ENCODE data around the gene NSUN5. TPM values are rescaled to one million over a fixed set of nuclear protein-coding genes. Genes with fewer than 3 reads are reported as not detected.

Gene NSUN5
- total RNA-seq, 4 donors from 2014 or later = 22.4 to 36.6 (median 26.8) TPM

DNA sequence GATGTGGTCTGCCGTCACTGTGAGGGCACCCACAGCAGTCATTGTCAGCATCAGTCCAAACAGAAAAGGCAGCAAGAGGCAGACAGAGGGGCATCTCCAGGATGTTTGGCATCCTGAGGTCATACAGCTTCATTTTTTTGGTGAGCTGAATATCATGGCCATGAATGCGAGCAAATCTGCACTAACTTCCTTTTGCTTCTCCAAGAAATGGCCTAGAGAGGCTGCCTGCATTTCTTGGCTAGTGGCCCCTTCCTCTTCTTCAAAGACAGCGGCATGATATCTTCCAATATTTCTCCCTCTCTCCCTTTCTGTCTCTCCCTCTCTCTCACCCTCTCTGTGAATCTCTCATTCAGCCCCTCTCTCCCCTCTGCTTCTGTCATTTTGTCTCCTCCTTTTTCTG is 44.2 kb upstream of the NSUN5 start:
- WGBS, 2 donors = 84 to 93% methylated on average over 3 of the region's 3 CpGs
- Histone ChIP-seq H3K36me3 (no peaks in the 10 kb centered on the region), H3K27ac (no peak overlapping the region)

DNA sequence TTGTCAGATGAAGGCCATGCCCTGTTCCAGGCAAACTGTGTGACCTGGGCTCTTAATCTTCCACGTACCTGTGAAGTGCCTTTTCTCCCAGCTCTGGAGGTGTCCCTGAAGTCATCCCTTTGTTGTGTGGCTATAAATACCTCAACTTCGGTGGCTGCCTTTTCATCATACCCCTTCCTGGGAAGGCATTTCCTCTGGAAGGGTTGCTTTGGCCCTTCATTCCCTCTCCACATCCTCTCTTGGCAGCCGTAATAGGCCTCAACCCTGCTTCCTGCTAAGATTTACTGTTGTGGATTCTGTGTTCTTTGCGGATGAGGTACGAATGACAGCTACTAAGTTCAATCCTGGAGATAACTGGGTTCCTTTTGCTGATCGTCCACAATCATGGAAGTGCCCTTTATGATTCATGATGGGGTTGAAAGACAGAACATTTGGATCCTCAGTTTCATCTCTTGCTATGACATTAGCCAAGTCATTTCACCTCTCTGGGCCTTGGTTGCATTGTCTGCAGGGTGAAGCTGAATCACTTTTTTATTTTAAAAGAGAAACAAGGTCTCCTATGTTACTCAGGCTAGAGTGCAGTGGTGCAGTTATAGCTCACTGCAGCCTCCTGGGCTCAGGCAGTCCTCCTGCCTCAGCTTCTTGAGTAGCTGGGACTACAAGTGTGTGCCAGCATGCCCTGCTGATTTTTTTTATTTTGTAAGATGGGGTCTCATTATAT is 43.0 kb upstream of the NSUN5 start:
- TF ChIP-seq, protein P1, sequence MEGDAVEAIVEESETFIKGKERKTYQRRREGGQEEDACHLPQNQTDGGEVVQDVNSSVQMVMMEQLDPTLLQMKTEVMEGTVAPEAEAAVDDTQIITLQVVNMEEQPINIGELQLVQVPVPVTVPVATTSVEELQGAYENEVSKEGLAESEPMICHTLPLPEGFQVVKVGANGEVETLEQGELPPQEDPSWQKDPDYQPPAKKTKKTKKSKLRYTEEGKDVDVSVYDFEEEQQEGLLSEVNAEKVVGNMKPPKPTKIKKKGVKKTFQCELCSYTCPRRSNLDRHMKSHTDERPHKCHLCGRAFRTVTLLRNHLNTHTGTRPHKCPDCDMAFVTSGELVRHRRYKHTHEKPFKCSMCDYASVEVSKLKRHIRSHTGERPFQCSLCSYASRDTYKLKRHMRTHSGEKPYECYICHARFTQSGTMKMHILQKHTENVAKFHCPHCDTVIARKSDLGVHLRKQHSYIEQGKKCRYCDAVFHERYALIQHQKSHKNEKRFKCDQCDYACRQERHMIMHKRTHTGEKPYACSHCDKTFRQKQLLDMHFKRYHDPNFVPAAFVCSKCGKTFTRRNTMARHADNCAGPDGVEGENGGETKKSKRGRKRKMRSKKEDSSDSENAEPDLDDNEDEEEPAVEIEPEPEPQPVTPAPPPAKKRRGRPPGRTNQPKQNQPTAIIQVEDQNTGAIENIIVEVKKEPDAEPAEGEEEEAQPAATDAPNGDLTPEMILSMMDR (IDR thresholded peaks at IDR 0.05) = no peak
- no peaks in the 10 kb centered on the region for H3K27me3 ChIP-seq
- no peak overlapping the region for H3K27ac ChIP-seq
- 57 to 59% methylated on average over 6 of the region's 6 CpGs for WGBS, 2 donors
- no peak for DNase-seq (ENCODE audit: low spot score in 2 of 2)
- no peak overlapping the region for H3K4me3 ChIP-seq
- H3K9me3 ChIP-seq = peaks cover 0 to 9% (median 0%) of the 10 kb centered on the region in 4 donors
- H3K36me3 ChIP-seq = no peaks in the 10 kb centered on the region
- H3K4me1 ChIP-seq = no peaks in the 10 kb centered on the region

More for the DNA sequence above, 44.2 kb upstream of the NSUN5 start:
- no peak for DNase-seq (ENCODE audit: low spot score in 2 of 2)
- H3K4me3 ChIP-seq = no peak overlapping the region
- peaks cover 0 to 9% (median 0%) of the 10 kb centered on the region in 4 donors for H3K9me3 ChIP-seq
- TF ChIP-seq EP300 (IDR thresholded peaks at IDR 0.05) (no peak), POLR2A (IDR thresholded peaks at IDR 0.05) (no peak)
- TF ChIP-seq, protein P1 (IDR thresholded peaks at IDR 0.05) = no peak
- peaks cover 0 to 4% (median 0%) of the 10 kb centered on the region in 4 donors for H3K4me1 ChIP-seq
- no peaks in the 10 kb centered on the region for H3K27me3 ChIP-seq

DNA sequence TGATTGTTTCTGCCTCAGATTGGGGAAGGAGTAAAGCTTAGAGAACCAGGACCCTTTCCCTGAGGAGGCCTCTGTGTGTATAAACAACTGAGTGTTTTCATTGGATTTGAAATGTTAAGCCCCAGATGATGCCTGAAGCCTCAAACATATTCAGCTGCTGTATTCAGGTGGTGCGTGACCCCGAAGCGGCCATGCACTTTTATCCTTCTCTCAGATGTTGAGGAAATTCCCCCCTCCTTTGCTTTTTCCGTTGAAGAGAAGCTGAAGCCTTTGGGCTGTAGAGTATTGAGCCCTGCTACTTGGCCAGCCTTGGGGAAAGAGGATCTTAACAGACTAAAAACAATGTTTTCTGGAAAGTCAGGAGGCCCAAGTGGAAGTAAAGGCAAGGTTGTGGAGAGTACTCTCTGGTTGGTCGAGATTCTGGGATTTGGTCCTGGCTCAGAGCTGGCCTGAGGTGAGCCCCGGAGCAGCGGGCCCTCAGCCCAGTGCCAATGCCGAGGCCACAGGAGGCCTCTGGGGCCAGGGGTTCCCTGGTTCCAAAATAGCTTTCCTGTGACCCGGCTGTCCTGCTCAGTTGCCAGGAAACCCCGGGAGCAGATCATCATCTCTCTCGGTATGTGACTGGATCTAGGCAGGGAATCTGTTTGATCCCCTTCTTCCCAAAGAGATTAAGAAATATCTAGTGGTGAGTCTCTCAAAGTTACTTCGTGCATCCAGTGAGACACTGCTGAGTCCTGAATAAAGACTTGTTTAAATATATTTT is 41.9 kb upstream of the NSUN5 start:
- H3K36me3 ChIP-seq = no peaks in the 10 kb centered on the region
- DNase-seq (ENCODE audit: low spot score in 2 of 2) = no peak
- TF ChIP-seq, protein P1 (IDR thresholded peaks at IDR 0.05) = no peak
- TF ChIP-seq EP300 (IDR thresholded peaks at IDR 0.05) (no peak), POLR2A (IDR thresholded peaks at IDR 0.05) (no peak)
- H3K9me3 ChIP-seq = peaks cover 0 to 9% (median 0%) of the 10 kb centered on the region in 4 donors
- no peaks in the 10 kb centered on the region for H3K27me3 ChIP-seq
- no peak overlapping the region for H3K4me3 ChIP-seq
- 57 to 67% methylated on average over 12 of the region's 12 CpGs for WGBS, 2 donors
- H3K4me1 ChIP-seq = no peaks in the 10 kb centered on the region
- H3K27ac ChIP-seq = no peak overlapping the region

DNA sequence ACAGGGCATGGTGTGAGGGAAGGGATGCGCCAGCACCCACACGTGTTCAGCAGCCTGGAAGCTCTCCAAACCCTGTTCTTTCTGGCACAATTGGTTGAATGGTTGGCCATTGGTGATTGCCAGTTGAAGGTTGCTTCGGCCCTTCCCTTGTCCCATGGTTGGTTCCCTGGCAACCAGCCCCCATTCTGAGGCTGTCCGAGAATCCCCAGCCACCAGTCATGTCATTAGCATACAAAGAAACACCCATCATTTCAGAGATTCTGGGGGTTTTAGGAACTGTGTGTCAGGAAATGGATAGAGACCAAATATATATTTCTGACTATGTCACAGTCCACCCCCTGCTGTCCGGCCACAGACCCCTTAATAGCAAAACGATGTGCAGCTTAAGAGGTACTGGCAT is 41.1 kb upstream of the NSUN5 start:
- Histone ChIP-seq H3K4me1 (no peaks in the 10 kb centered on the region), H3K9me3 (peaks cover 0 to 9% (median 0%) of the 10 kb centered on the region in 4 donors), H3K36me3 (no peaks in the 10 kb centered on the region), H3K27me3 (no peaks in the 10 kb centered on the region), H3K27ac (no peak overlapping the region), H3K4me3 (no peak overlapping the region)
- WGBS, 2 donors = 71 to 72% methylated on average over 6 of the region's 6 CpGs
- TF ChIP-seq EP300 (IDR thresholded peaks at IDR 0.05) = no peak
- TF ChIP-seq, protein P1 (IDR thresholded peaks at IDR 0.05) = no peak
- no peak for TF ChIP-seq POLR2A (IDR thresholded peaks at IDR 0.05)
- DNase-seq (ENCODE audit: low spot score in 2 of 2) = no peak

DNA sequence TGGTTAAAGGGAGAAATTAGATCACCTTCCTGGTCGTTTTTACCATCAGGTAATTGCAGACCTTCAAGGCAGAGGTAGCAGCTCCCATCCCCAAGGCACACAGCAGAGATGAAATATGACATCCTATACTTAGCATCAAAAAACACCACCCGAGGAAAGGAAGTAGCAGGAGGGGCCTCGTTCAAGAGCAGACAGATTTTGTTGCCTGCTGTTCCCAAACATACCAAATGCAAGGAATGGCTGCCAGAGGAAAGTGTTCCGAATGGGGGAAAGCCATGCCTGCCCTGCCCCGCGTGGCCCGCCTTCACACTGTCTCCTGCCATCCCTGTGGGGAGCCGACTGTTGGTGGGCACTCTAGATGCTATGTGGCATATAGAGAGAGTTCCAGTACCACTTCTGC is 37.3 kb upstream of the NSUN5 start:
- 60 to 63% methylated on average over 8 of the region's 8 CpGs for WGBS, 2 donors
- H3K4me3 ChIP-seq = no peak overlapping the region
- no peak for TF ChIP-seq EP300 (IDR thresholded peaks at IDR 0.05)
- TF ChIP-seq, protein P1 (IDR thresholded peaks at IDR 0.05) = no peak
- no peak for TF ChIP-seq POLR2A (IDR thresholded peaks at IDR 0.05)
- no peak overlapping the region for H3K27ac ChIP-seq
- no peaks in the 10 kb centered on the region for H3K9me3 ChIP-seq
- peaks cover 0 to 14% (median 0%) of the 10 kb centered on the region in 4 donors for H3K4me1 ChIP-seq
- H3K36me3 ChIP-seq = no peaks in the 10 kb centered on the region
- no peak for DNase-seq (ENCODE audit: low spot score in 2 of 2)
- no peaks in the 10 kb centered on the region for H3K27me3 ChIP-seq

All from tibial nerve (tissue), 4 donors.